GM12801 (cell line): ENCODE results near the gene ATP12A.
A peak's percentile ranks its signal among the peaks of the same experiment; 100 is the strongest.

Source experiments
- CTCF ChIP-seq: IDR thresholded peaks from one replicate; pipeline ENCODE4 v1.5.1; 2011; ENCODE audit warnings: control low read depth; ENCODE audit not compliant: insufficient read length; ENCODE audit errors: extremely low read depth

Gene ATP12A

GRCh38 chr13:24723206-24723605 lies 43.0 kb downstream of the ATP12A start:
- no peak for TF ChIP-seq CTCF

DNA sequence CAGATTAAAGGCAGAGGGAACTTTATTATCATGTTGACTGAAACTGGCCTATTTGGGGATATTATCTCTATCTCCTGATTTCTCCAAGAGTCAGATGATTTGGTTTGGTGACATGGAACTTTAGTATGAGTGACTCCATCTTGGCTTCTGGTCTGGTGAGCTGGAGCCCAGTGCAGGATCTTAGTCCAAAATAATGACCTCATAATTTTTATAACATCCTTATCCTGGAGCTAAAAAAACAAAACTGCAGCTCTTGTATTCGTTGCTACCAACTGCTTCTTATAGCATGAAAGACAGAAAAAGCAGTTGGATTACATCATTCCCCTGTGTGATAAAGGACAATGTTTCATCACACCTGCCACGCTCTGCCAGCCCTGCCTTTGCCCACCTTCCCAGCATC lies 44.5 kb downstream of the ATP12A start:
- TF ChIP-seq CTCF: no peak

DNA sequence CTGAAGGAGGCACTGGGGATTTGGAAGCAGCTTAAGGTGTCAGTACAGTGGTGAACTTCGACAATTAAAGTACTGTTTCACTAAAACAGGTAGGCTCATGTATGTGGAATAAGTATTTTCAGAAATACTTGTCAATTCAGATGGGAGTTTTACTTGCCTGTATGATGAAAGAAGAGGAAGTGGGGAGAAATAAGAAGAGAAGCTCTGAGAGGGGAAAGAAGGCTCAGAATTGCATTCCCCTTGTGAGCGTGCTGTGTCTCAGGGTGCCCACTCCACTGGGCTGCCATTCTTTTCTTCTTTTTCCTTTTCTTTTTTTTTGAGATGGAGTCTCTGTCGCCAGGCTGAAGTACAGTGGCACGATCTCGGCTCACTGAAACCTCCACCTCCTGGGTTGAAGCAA lies 45.2 kb downstream of the ATP12A start:
- no peak for TF ChIP-seq CTCF

DNA sequence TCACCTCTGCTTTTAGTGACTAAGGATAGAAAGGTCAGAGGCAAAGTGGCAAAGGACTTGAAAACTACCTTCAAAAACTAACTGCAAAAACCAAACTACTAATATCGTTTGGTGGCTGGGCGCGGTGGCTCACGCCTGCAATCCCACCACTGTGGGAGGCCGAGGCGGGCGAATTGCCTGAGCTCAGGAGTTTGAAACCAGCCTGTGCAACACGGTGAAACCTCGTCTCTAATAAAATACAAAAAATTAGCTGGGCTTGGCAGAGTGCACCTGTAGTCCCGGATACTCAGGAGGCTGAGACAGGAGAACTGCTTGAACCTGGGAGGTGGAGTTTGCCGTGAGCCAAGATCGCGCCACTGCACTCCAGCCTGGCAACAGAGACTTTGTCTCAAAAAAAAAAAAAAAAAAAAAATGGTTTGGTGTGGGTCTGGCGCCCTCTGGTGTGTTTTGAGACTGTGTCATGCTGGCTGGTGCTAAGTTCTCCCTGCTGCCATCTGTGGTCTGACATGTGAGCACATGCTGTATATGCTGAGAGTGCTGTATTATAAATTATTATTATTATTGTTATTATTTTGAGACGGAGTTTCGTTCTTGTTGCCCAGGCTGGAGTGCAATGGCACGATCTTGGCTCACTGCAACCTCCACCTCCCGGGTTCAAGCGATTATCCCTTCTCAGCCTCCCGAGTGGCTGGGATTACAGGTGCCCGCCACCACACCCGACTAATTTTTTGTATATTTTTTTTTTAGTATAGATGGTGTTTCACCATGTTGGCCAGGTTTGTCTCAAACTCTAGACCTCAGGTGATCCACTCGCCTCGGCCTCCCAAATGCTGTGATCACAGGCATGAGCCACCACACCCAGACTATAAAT lies 47.8 kb downstream of the ATP12A start:
- peak; percentile 16 for TF ChIP-seq CTCF

DNA sequence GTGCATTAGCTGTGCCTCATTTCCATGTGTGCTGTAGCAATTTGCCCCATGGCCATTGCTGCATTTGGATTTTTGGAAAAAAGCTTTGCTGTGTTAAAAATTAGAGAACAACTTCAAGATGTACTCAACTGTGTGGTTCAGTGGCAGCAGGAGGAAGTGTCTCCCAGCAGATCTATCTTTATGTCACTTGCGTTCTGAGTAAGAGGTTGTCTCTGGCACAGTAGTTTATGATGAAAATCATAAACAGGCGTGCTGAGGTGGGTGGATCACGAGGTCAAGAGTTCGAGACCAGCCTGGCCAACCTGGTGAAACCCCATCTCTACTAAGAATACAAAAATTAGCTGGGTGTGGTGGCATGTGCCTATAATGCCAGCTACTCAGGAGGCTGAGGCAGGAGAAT lies 54.7 kb downstream of the ATP12A start:
- TF ChIP-seq CTCF: no peak

DNA sequence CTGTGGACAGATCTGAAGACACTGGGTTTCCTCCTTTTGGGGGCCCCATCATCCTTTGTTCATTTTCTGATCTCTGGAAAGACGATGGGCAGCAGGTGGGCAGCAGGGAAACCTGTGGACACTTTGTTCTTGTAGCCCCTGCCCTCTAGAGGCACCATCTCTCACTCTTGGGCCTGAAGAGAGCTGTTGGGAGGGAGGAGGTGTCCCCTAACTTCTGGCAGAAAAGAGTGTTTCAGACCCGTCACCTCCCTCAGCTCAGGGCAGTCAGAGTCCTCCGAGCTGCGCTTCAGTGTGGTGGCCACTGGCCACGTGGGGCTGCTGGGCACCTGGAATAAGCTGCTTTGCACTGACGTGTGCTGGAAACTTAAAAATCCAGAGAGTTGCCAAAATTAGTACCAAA lies 56.8 kb downstream of the ATP12A start:
- no peak for TF ChIP-seq CTCF

DNA sequence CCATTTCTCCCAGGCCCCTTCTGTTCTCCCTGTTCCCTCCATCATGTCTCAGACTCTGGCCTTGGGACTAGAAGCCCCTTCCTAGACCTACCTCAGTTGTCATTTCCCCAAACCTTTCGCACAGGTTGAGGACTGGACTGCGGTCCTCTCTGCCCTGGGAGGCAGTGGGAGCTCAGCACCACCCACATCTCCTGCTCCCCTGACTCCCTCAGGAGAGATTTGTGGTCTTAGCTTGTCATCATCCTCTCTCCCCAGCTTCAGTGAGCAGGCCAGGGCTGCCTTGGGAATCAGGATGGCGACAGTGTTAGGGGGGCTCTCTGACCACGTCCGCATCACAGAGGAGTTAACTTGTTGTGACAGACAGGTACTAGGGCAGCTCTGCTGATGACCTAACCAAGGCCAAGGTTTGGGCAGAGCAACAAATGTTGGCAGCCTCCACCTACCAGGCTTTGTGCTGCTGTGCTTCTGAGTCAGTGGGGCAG lies 58.2 kb downstream of the ATP12A start:
- no peak for TF ChIP-seq CTCF
